ENCODE results near the gene GALK2. TPM values are rescaled to one million over a fixed set of nuclear protein-coding genes. Genes with fewer than 3 reads are reported as not detected.

GALK2 gene
- total RNA-seq, 2 donors from 2014 or later: 22.9 to 35.9 TPM

DNA sequence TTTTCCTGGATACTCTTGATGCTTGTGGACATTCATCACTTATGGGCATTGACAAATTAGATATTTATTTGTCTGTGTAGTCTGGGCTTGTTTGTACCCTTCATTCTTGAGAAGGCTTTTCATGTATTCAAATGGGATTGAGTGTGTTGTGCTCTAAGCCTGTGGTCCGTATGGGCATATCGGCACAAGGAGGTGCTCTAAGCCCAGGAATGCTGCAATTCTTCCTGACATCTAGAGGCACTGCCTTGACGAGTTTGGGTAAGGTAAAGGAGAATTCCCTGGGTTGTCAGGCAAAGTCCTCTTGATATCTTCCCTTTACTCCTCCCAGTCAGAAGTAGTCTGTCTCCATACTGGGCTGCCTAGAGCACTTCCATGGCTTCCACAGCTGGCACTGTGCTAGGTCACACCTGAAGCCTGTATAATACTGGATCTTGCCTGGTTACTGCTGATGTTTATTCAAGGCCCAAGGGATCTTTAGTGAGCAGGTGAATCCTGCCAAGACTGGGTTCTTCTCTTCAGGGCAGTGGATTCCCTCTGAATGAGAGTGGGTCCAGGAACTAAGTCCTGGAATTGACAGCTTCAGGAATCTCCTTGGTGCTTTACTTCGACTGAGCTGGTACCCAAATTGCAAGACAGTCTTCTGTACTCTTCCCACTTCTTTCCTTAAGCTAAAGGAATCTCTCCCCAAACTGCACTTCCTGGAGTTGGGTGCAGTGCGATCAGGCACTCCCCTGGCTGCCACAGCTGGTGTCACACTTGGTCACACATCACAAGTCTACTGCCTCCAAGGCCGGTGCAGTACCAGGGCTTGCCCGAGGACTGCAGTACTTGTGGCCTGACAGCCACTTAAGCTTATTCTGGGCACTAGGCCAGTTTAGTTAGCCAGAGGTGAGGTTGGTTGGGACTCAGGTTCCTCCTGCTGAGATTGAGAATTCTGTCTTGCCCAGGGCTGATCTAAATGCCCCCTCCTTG, 46.0 kb downstream of the GALK2 start:
- no peaks in the 10 kb centered on the region for H3K4me1 ChIP-seq (ENCODE audit: control insufficient read depth in 1 of 2, low read depth in 2 of 2)
- no peak overlapping the region for H3K4me3 ChIP-seq
- H3K27me3 ChIP-seq (replicated peaks; ENCODE audit: insufficient read depth): no peaks in the 10 kb centered on the region
- H3K27ac ChIP-seq: no peak overlapping the region
- DNase-seq (ENCODE audit: low spot score) (no peak), ATAC-seq (ENCODE audit: insufficient number of reproducible peaks, low FRiP score, low read depth) (no peak)
- TF ChIP-seq, protein P1, sequence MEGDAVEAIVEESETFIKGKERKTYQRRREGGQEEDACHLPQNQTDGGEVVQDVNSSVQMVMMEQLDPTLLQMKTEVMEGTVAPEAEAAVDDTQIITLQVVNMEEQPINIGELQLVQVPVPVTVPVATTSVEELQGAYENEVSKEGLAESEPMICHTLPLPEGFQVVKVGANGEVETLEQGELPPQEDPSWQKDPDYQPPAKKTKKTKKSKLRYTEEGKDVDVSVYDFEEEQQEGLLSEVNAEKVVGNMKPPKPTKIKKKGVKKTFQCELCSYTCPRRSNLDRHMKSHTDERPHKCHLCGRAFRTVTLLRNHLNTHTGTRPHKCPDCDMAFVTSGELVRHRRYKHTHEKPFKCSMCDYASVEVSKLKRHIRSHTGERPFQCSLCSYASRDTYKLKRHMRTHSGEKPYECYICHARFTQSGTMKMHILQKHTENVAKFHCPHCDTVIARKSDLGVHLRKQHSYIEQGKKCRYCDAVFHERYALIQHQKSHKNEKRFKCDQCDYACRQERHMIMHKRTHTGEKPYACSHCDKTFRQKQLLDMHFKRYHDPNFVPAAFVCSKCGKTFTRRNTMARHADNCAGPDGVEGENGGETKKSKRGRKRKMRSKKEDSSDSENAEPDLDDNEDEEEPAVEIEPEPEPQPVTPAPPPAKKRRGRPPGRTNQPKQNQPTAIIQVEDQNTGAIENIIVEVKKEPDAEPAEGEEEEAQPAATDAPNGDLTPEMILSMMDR (IDR thresholded peaks at IDR 0.05): no peak
- H3K36me3 ChIP-seq: no peaks in the 10 kb centered on the region
- no peaks in the 10 kb centered on the region for H3K9me3 ChIP-seq

DNA sequence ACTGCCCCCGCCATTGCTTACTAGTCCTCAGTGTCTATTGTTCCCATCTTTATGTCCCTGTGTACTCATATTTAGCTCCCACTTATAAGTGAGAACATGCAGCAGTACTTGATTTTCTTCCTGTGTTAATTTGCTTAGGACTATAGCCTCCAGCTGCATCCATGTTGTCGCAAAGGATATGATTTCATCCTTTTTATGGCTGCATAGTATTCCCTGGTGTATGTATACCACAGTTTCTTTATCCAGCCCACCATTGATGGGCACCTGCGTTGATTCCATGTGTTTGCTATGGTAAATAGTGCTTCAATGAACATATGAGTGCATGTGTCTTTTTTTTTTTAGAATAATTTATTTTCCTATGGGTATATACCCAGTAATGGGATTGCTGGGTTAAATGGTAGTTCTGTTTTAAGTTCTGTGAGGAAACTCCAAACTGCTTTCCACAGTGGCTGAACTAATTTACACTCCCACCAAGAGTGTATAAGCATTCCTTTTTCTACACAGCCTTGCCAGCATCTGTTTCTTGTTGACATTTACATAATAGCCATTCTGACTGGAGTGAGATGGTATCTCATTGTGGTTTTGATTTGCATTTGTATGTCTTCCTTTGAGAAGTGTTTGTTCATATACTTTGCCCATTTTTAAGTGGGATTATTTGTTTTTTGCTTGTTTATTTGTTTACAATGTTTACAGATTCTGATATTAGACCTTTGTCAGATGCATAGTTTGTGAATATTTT, 53.7 kb downstream of the GALK2 start:
- TF ChIP-seq, protein P1 (IDR thresholded peaks at IDR 0.05): no peak
- Histone ChIP-seq H3K4me3 (no peak overlapping the region), H3K27ac (no peak overlapping the region), H3K4me1 (ENCODE audit: control insufficient read depth in 1 of 2, low read depth in 2 of 2) (no peaks in the 10 kb centered on the region), H3K36me3 (no peaks in the 10 kb centered on the region), H3K27me3 (replicated peaks; ENCODE audit: insufficient read depth) (no peaks in the 10 kb centered on the region), H3K9me3 (peaks cover 10% of the 10 kb centered on the region)
- no peak for ATAC-seq (ENCODE audit: insufficient number of reproducible peaks, low FRiP score, low read depth)
- no peak for DNase-seq (ENCODE audit: low spot score)

DNA sequence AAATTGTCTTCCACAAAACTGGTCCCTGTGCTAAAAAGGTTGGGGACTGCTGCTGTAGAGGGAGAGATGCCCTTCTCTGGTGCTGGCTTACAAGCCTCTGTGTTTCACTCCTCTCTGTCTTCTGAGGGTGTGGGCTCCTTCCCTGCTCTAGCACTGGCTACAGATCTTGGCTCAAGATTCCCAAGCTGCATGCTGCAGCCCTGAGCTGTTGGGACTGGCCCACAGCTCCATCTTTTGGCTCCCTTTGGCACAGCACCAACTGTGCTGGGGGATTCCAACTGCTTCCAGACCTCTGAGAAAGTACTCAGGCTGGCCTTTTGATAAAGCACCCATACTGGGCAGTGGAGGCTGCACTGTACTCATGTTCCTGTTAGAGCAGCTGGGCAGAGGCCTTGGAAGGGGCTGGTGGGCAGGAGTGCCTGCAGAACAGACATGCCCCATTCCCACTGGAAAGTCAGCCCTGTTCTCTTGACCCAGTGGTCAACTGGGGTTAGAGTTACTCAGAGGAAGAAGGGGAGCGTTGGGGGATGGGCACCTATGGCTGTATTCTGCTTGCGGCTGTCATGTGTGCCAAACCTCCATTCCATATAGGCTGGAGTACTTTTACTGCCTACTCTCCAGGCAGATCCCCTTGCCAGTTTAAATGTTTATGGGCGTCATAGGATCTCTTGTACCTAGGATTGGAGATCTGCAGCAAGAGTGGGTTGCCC, 55.7 kb downstream of the GALK2 start:
- H3K4me1 ChIP-seq (ENCODE audit: control insufficient read depth in 1 of 2, low read depth in 2 of 2): no peaks in the 10 kb centered on the region
- no peaks in the 10 kb centered on the region for H3K27me3 ChIP-seq (replicated peaks; ENCODE audit: insufficient read depth)
- ATAC-seq (ENCODE audit: insufficient number of reproducible peaks, low FRiP score, low read depth) (no peak), DNase-seq (ENCODE audit: low spot score) (no peak)
- peaks cover 10% of the 10 kb centered on the region for H3K9me3 ChIP-seq
- H3K4me3 ChIP-seq: no peak overlapping the region
- no peak overlapping the region for H3K27ac ChIP-seq
- H3K36me3 ChIP-seq: no peaks in the 10 kb centered on the region
- TF ChIP-seq, protein P1 (IDR thresholded peaks at IDR 0.05): no peak

DNA sequence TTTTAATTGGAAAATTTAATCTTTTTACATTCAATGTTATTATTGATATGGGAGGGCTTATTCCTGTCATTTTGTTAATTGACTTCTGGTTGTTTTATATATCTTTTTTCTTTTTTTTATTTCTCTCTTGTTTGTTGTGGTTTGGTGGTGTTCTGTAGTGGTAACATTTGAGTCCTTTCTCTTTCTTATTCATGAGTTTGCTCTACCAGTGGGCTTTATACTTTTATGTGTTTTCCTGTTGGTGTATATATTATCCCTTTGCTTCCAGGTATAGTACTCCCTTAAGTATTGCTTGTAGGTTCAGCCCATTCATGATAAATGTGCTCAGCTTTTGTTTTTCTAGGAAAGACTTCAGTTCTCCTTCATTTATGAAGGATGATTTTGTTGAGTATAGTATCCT, 57.6 kb downstream of the GALK2 start:
- Histone ChIP-seq H3K27ac (no peak overlapping the region), H3K27me3 (replicated peaks; ENCODE audit: insufficient read depth) (no peaks in the 10 kb centered on the region), H3K4me1 (ENCODE audit: control insufficient read depth in 1 of 2, low read depth in 2 of 2) (no peaks in the 10 kb centered on the region), H3K36me3 (no peaks in the 10 kb centered on the region), H3K4me3 (no peak overlapping the region), H3K9me3 (peaks cover 10% of the 10 kb centered on the region)
- TF ChIP-seq, protein P1 (IDR thresholded peaks at IDR 0.05): no peak
- DNase-seq (ENCODE audit: low spot score) (no peak), ATAC-seq (ENCODE audit: insufficient number of reproducible peaks, low FRiP score, low read depth) (no peak)

DNA sequence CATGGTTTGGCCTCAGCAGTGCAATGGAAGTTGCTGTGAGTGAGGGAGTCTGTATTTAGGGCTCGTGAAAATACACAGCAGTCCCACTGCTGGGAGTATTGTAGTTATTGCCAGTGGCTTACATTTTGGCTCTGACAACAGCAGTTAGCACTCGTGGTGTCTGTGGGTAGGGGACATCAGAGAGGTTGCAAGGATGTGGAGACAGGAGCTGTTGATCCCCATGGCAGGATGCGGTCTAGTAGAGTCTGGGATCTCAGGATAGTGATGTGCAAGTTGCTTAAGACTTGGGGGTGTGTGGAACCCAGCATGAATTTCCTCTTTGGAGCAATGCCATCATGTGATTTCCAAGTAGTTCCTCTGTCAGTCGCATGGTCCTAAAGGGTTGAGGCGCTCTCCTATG, 59.9 kb downstream of the GALK2 start:
- H3K9me3 ChIP-seq: peaks cover 10% of the 10 kb centered on the region
- H3K36me3 ChIP-seq: no peaks in the 10 kb centered on the region
- ATAC-seq (ENCODE audit: insufficient number of reproducible peaks, low FRiP score, low read depth): no peak
- H3K4me3 ChIP-seq: no peak overlapping the region
- no peak for DNase-seq (ENCODE audit: low spot score)
- no peaks in the 10 kb centered on the region for H3K4me1 ChIP-seq (ENCODE audit: control insufficient read depth in 1 of 2, low read depth in 2 of 2)
- TF ChIP-seq, protein P1 (IDR thresholded peaks at IDR 0.05): no peak
- H3K27ac ChIP-seq: no peak overlapping the region
- H3K27me3 ChIP-seq (replicated peaks; ENCODE audit: insufficient read depth): no peaks in the 10 kb centered on the region

Measured in thoracic aorta (tissue), 2 donors.